GM12892 (cell line): Measurements from ENCODE around the gene CIBAR2.

ENCODE experiments used
- POLR2A ChIP-seq: IDR thresholded peaks from 2 replicates; pipeline ENCODE4 v1.6.1; 2011; ENCODE audit warnings: low read depth, low read length, control low read depth
- POLR2AphosphoS5 ChIP-seq: IDR thresholded peaks from 2 replicates; pipeline ENCODE4 v1.6.1; 2011; ENCODE audit warnings: low read depth, low read length, control low read depth

- TF ChIP-seq POLR2A = no peak
- no peak for TF ChIP-seq POLR2AphosphoS5
These were observed 45.8 kb upstream of the CIBAR2 start for GRCh38 chr16:85157813-85158742.
